ENCODE data around the gene OTC.

Gene OTC

DNA sequence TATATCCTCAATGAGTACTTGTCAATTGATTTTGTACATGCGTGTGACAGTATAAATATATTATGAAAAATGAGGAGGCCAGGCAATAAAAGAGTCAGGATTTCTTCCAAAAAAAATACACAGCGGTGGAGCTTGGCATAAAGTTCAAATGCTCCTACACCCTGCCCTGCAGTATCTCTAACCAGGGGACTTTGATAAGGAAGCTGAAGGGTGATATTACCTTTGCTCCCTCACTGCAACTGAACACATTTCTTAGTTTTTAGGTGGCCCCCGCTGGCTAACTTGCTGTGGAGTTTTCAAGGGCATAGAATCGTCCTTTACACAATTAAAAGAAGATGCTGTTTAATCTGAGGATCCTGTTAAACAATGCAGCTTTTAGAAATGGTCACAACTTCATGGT lies at the start of gene OTC:
Gene OTC, plus strand, starts transcription at position 243 of the 400 bp plus-strand sequence. Its CDS starts 93 bp downstream, at position 336.
- DNase-seq, result no peak

GRCh38 chrX:38304010-38304409 lies 48.4 kb upstream of the OTC start:
- no peak for DNase-seq

DNA sequence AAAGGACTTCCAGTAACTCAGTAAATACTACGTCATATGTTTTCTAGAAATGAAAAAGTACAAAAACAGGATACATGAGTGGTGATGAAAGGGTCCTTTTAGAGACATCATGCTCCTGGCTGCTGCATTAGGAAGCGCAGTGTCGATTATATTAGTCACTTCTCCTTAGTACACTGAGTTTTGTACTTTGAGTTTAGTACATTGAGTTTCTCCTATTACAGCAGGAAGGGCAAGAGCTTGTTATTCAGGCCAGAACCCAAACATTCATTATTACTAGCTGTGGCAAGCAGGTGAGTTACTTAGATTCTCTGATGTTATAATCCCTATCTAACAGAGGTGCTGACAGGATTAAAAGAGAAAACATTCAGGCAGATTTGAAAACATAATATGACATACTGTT lies 46.4 kb upstream of the OTC start:
- no peak for DNase-seq

GRCh38 chrX:38311743-38312142 lies 40.7 kb upstream of the OTC start:
- no peak for DNase-seq

DNA sequence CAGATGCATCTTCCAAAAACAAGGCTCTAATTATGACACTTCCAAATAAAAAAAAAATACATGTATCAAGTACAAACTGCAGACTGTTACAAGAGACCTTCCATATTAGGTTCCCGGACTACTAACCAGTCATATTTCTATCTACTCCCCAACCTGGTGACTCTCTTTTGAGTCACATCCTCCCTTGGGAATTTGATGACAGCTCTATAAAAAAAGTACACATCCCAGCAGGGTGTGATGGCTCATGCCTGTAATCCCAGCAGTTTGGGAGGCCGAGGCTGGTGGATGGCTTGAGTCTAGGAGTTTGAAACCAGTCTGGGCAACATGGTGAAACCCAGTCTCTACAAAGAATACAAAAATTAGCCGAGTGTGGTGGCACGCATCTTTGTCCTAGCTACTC lies 40.0 kb upstream of the OTC start:
- no peak for DNase-seq

DNA sequence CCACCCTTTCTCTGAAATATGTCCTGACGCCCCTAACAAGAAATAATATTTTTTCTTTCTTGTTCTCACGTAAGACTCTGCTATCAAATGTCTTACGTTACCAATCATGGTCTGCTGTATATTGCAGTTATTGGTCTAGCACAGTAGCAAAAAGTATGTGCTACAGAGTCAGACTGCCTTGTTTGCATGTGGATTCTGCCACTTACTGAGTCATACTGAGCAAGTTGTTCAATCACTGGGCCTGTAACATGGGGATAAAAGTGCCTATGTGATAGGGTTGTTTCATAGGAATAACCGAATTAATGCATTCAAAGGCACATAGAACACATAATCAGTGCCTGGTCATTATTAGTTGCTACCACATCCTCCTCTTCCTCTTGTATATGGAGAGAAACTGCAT lies 39.2 kb upstream of the OTC start:
- no peak for DNase-seq

DNA sequence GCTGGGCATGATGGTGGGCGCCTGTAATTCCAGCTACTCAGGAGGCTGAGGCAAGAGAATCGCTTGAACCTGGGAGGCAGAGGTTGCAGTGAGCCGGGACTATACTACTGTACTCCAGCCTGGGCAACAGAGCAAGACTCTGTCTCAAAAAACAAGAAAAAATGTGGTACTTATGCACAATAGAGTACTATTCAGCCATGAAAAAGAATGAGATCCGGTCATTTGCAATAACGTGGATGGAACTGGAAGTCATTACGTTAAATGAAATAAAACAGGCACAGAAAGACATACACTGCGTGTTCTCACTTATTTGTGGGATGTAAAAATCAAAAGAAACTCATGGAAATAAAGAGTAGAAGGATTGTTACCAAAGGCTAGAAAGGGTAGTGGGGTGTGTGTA lies 37.2 kb upstream of the OTC start:
- no peak for DNase-seq

GRCh38 chrX:38318196-38318595 lies 34.2 kb upstream of the OTC start:
- DNase-seq, result no peak

GRCh38 chrX:38318606-38319005 lies 33.8 kb upstream of the OTC start:
- DNase-seq, result no peak

DNA sequence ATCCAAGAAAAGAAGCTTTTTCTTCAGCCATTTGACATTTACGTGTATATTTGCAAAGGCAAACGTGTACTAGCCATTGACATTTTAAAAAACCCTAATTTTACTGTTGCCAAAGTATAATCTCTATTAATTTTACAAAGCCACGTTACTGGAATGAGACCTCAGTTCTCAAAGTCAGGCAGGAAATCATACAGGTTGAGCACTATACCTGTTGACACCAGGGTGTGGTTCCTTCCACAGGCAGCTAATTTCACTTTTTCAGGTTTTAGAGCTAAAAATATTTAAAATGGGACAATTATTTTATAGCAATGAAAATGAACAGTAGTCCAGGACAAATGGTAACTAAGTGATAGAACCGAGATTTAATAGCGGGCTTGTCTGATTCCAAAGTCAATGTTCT lies 31.6 kb upstream of the OTC start:
- no peak for DNase-seq

- no peak for DNase-seq
These were observed 26.3 kb upstream of the OTC start for GRCh38 chrX:38326086-38326485.

GRCh38 chrX:38327007-38327774 lies 25.2 kb upstream of the OTC start, which contains the start of gene RPGR:
Gene RPGR, minus strand, starts transcription at chrX:38327509. Its CDS starts 142 bp downstream, at chrX:38327367.
- peak; percentile 93 for DNase-seq

DNA sequence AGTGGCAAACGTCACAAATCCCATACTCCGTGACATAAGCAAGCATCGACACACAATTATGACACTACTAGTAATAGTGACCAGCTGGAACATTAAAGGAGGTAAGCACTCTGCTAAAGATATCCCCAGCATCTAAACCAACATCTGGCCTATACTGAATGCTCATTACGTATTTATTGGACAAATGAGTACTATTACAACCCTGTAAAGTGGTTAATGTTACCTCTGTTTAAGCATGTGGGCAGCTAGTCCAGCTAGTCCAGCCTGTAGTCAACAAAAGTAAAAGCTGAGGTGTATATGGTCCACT lies 24.7 kb upstream of the OTC start:
- DNase-seq, result no peak

GRCh38 chrX:38332505-38332904 lies 19.9 kb upstream of the OTC start:
- no peak for DNase-seq

DNA sequence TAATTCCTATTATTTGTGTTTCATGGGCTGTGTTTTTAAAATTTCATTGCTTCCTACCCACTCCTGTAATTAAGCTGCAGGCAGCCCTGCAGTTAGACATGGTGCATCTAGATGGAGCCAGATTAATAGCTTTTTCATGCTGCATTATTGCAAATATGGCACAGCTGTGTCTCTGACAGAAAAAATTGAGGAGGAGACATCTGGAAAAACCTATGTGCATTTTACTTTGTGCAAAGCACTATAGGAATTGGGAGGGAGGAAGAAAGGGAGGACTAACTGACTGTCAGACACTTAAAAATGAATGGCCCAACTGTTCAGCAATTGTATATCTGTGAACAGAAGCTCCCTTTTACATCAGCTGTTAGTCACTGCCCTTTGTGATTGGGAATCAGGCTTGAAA lies 17.0 kb upstream of the OTC start:
- DNase-seq, result no peak

- no peak for DNase-seq
These were observed 15.7 kb upstream of the OTC start for GRCh38 chrX:38336538-38337240.

DNA sequence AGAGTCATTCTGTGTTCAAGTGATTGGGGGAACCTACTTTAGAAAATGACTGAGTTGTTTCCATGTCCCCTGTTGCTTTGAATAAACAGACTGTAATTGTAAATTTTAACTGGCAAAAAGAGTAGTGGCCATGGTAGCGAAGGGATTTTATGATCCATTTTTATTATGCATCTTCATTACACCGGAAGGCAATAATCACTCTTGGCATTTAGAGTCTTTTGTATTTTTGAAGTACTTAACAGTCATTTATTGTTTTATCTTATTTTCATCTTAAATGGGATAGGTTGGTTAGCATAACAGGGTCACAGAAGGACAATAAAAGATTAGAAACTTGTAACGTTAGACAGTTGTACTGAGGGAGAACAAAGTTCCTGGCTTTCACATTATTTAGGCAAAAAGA lies 11.0 kb upstream of the OTC start:
- no peak for DNase-seq

GRCh38 chrX:38342853-38343778 lies 9.3 kb upstream of the OTC start:
- DNase-seq, result no peak

- DNase-seq, result no peak
These were observed 6.3 kb upstream of the OTC start for GRCh38 chrX:38346150-38346549.

DNA sequence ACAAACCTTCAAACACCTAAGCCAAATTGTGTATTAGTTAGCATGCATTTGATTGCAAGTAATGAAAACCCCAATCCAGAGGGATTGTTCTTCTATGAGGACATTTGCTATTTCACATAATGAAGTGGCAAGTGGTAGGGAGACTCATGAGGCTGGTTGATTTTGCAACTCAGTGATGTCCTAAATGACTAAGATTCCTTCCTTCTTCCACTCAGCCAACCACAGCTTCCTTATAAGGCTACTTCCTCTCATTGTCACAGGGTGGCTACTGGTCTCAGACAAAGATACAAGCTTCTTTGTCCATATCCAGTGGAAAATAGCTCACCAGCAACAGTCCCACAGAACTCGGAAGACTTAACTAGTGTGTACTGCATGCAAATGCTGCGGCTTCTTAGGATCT lies 5.3 kb upstream of the OTC start:
- no peak for DNase-seq

- DNase-seq, result no peak
These were observed 1.1 kb upstream of the OTC start for GRCh38 chrX:38351346-38351745.

DNA sequence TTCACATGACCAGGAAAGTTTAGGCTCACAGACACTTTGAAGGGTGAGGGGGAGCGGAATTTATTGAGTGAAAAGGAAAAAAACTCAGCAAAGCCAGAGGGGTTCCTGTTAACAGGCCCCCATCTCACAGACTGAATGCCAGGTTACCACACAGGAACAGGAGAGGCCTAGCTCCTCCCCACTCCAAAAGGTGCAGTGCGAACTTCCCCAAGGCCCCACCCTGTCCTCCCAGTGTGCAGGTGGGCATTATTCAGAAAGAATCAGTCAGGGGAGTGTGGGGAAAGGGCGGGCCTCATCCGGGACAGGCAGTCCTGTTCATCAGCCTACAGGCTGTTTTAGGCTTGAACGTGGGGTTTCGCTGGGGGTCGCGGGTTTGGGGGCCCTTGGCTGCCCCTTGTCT lies 4.0 kb downstream of the OTC start:
- DNase-seq, result no peak
